ENCODE measurements around the gene PIGP.
"Not testable (repeated sequence)": the region's sequence is repeated elsewhere in the genome, so short reads cannot be mapped to it uniquely, and the experiment has no call there.

Gene PIGP

GRCh38 chr21:37058261-37058660 is 14.6 kb downstream of the PIGP start:
- no peak for TF ChIP-seq CTCF (conservative IDR thresholded peaks at IDR 0.05; ENCODE audit: low read depth, low read length)
- H3K4me3 ChIP-seq (ENCODE audit: low read length) = no peak overlapping the region
- no peak for DNase-seq (ENCODE audit: low read depth)

- no peak overlapping the region for H3K4me3 ChIP-seq (ENCODE audit: low read length)
- DNase-seq (ENCODE audit: low read depth) = no peak
- no peak for TF ChIP-seq CTCF (conservative IDR thresholded peaks at IDR 0.05; ENCODE audit: low read depth, low read length)
Measured at GRCh38 chr21:37057614-37058013, 15.3 kb downstream of the PIGP start.

- DNase-seq (ENCODE audit: low read depth) = no peak
- no peak for TF ChIP-seq CTCF (conservative IDR thresholded peaks at IDR 0.05; ENCODE audit: low read depth, low read length)
- no peak overlapping the region for H3K4me3 ChIP-seq (ENCODE audit: low read length)
Measured at GRCh38 chr21:37055271-37055855, 17.5 kb downstream of the PIGP start.

- DNase-seq (ENCODE audit: low read depth); H3K4me3 ChIP-seq (ENCODE audit: low read length): not testable (repeated sequence)
Measured at GRCh38 chr21:37049741-37050140, 23.1 kb downstream of the PIGP start.

GRCh38 chr21:37047079-37047478 is 25.8 kb downstream of the PIGP start:
- H3K4me3 ChIP-seq (ENCODE audit: low read length) = no peak overlapping the region
- no peak for DNase-seq (ENCODE audit: low read depth)
- TF ChIP-seq CTCF (conservative IDR thresholded peaks at IDR 0.05; ENCODE audit: low read depth, low read length) = no peak

GRCh38 chr21:37045556-37045955 is 27.3 kb downstream of the PIGP start:
- no peak for TF ChIP-seq CTCF (conservative IDR thresholded peaks at IDR 0.05; ENCODE audit: low read depth, low read length)
- no peak for DNase-seq (ENCODE audit: low read depth)
- H3K4me3 ChIP-seq (ENCODE audit: low read length) = no peak overlapping the region

- H3K4me3 ChIP-seq (ENCODE audit: low read length) = no peak overlapping the region
- DNase-seq (ENCODE audit: low read depth) = no peak
- TF ChIP-seq CTCF (conservative IDR thresholded peaks at IDR 0.05; ENCODE audit: low read depth, low read length) = no peak
Measured at GRCh38 chr21:37045149-37045548, 27.7 kb downstream of the PIGP start.

GRCh38 chr21:37044643-37045042 is 28.2 kb downstream of the PIGP start:
- no peak for DNase-seq (ENCODE audit: low read depth)
- no peak for TF ChIP-seq CTCF (conservative IDR thresholded peaks at IDR 0.05; ENCODE audit: low read depth, low read length)
- no peak overlapping the region for H3K4me3 ChIP-seq (ENCODE audit: low read length)

Data from retinal pigment epithelial cell (primary cell).